Hematopoietic multipotent progenitor cell treated with erythropoietin and hydrocortisone succinate and interleukin-3 and kit ligand, for 15 days (in vitro differentiated cells): ENCODE results near the gene PDP2.
"Not testable (repeated sequence)": the region's sequence is repeated elsewhere in the genome, so short reads cannot be mapped to it uniquely, and the experiment has no call there.

ENCODE experiments used
- DNase-seq: peaks from one replicate; pipeline ENCODE4 v3.0.0-alpha.2; 2015; ENCODE audit warnings: low spot score

PDP2 gene

GRCh38 chr16:66886321-66886720 is 6.0 kb downstream of the PDP2 start:
- no peak for DNase-seq

- no peak for DNase-seq
Measured at GRCh38 chr16:66886914-66887313, 6.6 kb downstream of the PDP2 start.

GRCh38 chr16:66888647-66889615 is 8.6 kb downstream of the PDP2 start:
- DNase-seq: no peak

GRCh38 chr16:66889622-66890021 is 9.3 kb downstream of the PDP2 start:
- DNase-seq: no peak

- DNase-seq: no peak
Measured at GRCh38 chr16:66890799-66891198, 10.5 kb downstream of the PDP2 start.

- DNase-seq: no peak
Measured at GRCh38 chr16:66891360-66891759, 11.0 kb downstream of the PDP2 start.

GRCh38 chr16:66891797-66892196 is 11.5 kb downstream of the PDP2 start:
- DNase-seq: no peak

- DNase-seq: no peak
Measured at GRCh38 chr16:66894055-66894454, 13.7 kb downstream of the PDP2 start.

GRCh38 chr16:66894948-66895688 is 14.8 kb downstream of the PDP2 start:
- DNase-seq: peak; percentile 70

GRCh38 chr16:66895689-66895979 is 15.3 kb downstream of the PDP2 start:
- no peak for DNase-seq

GRCh38 chr16:66895999-66896398 is 15.7 kb downstream of the PDP2 start:
- DNase-seq: no peak

- not testable (repeated sequence) for DNase-seq
Measured at GRCh38 chr16:66896682-66897081, 16.4 kb downstream of the PDP2 start.

GRCh38 chr16:66898207-66898606 is 17.9 kb downstream of the PDP2 start:
- DNase-seq: no peak

GRCh38 chr16:66898933-66899309 is 18.6 kb downstream of the PDP2 start:
- DNase-seq: no peak

- DNase-seq: no peak
Measured at GRCh38 chr16:66899310-66899944, 19.1 kb downstream of the PDP2 start.

GRCh38 chr16:66899945-66900710 is 19.8 kb downstream of the PDP2 start:
- DNase-seq: peak; percentile 67

GRCh38 chr16:66900721-66901441 is 20.6 kb downstream of the PDP2 start:
- DNase-seq: no peak

- no peak for DNase-seq
Measured at GRCh38 chr16:66901626-66902025, 21.3 kb downstream of the PDP2 start.

- DNase-seq: no peak
Measured at GRCh38 chr16:66902648-66903543, 22.6 kb downstream of the PDP2 start.
